Measurements from ENCODE around the gene GAREM1.

The GAREM1 gene

GRCh38 chr18:32455361-32455760, 15.3 kb downstream of the GAREM1 start:
- DNase-seq: no peak

GRCh38 chr18:32454593-32454992, 16.1 kb downstream of the GAREM1 start:
- DNase-seq: no peak

GRCh38 chr18:32450874-32451273, 19.8 kb downstream of the GAREM1 start:
- DNase-seq: no peak

GRCh38 chr18:32450026-32450691, 20.5 kb downstream of the GAREM1 start:
- no peak for DNase-seq

GRCh38 chr18:32446780-32447179, 23.9 kb downstream of the GAREM1 start:
- DNase-seq: no peak

GRCh38 chr18:32445846-32446245, 24.8 kb downstream of the GAREM1 start:
- no peak for DNase-seq

GRCh38 chr18:32443706-32444215, 26.9 kb downstream of the GAREM1 start:
- DNase-seq: no peak

- no peak for DNase-seq
Measured at GRCh38 chr18:32443033-32443705, 27.5 kb downstream of the GAREM1 start.

- no peak for DNase-seq
Measured at GRCh38 chr18:32442575-32442974, 28.1 kb downstream of the GAREM1 start.

- DNase-seq: no peak
Measured at GRCh38 chr18:32441533-32441932, 29.1 kb downstream of the GAREM1 start.

- no peak for DNase-seq
Measured at GRCh38 chr18:32440518-32440917, 30.2 kb downstream of the GAREM1 start.

- no peak for DNase-seq
Measured at GRCh38 chr18:32439802-32440201, 30.9 kb downstream of the GAREM1 start.

GRCh38 chr18:32439241-32439640, 31.4 kb downstream of the GAREM1 start:
- DNase-seq: no peak

GRCh38 chr18:32438173-32438572, 32.5 kb downstream of the GAREM1 start:
- no peak for DNase-seq

GRCh38 chr18:32437100-32437834, 33.4 kb downstream of the GAREM1 start:
- no peak for DNase-seq

- DNase-seq: no peak
Measured at GRCh38 chr18:32435631-32436500, 34.8 kb downstream of the GAREM1 start.

- DNase-seq: no peak
Measured at GRCh38 chr18:32431753-32432152, 38.9 kb downstream of the GAREM1 start.

- DNase-seq: no peak
Measured at GRCh38 chr18:32429402-32429801, 41.3 kb downstream of the GAREM1 start.

GRCh38 chr18:32427084-32427900, 43.4 kb downstream of the GAREM1 start:
- no peak for DNase-seq

- no peak for DNase-seq
Measured at GRCh38 chr18:32425466-32425865, 45.2 kb downstream of the GAREM1 start.

GRCh38 chr18:32424696-32425095, 46.0 kb downstream of the GAREM1 start:
- no peak for DNase-seq
